ENCODE measurements around the gene DECR2.

Gene DECR2

GRCh38 chr16:373848-374615 lies 27.7 kb upstream of the DECR2 start:
- TF ChIP-seq CTCF (conservative IDR thresholded peaks at IDR 0.05) (no peak), ZFX (IDR thresholded peaks at IDR 0.05) (no peak)
- no peak overlapping the region for H3K27ac ChIP-seq

- no peak overlapping the region for H3K27ac ChIP-seq
- TF ChIP-seq CTCF (conservative IDR thresholded peaks at IDR 0.05) (no peak), ZFX (IDR thresholded peaks at IDR 0.05) (no peak)
Measured at GRCh38 chr16:374616-374926, 27.1 kb upstream of the DECR2 start.

- H3K27ac ChIP-seq: no peak overlapping the region
- TF ChIP-seq ZFX (IDR thresholded peaks at IDR 0.05) (no peak), CTCF (conservative IDR thresholded peaks at IDR 0.05) (no peak)
Measured at GRCh38 chr16:375212-375611, 26.5 kb upstream of the DECR2 start.

- no peak for TF ChIP-seq CTCF (conservative IDR thresholded peaks at IDR 0.05)
- no peak for TF ChIP-seq ZFX (IDR thresholded peaks at IDR 0.05)
- H3K27ac ChIP-seq: no peak overlapping the region
Measured at GRCh38 chr16:375927-376816, 25.5 kb upstream of the DECR2 start.

GRCh38 chr16:376817-377418 lies 24.8 kb upstream of the DECR2 start:
- H3K27ac ChIP-seq: no peak overlapping the region
- no peak for TF ChIP-seq CTCF (conservative IDR thresholded peaks at IDR 0.05)

- no peak overlapping the region for H3K27ac ChIP-seq
- TF ChIP-seq ZFX (IDR thresholded peaks at IDR 0.05): no peak
- no peak for TF ChIP-seq CTCF (conservative IDR thresholded peaks at IDR 0.05)
Measured at GRCh38 chr16:377419-377951, 24.2 kb upstream of the DECR2 start.

GRCh38 chr16:378113-378820 lies 23.4 kb upstream of the DECR2 start:
- H3K27ac ChIP-seq: peak overlapping the region; percentile 99

All from C4-2B (cell line).